T-cell (primary cell): Measurements from ENCODE around the gene CEP68. TPM values are rescaled to one million over a fixed set of nuclear protein-coding genes. Genes with fewer than 3 reads are reported as not detected.

ENCODE experiments used
- ATAC-seq, 4 experiments: fragments of 200-7000 bp in 3 of 4; fragments of 150-1000 bp in 1 of 4; cut with Tn5 transposase; replicated peaks in 1 of 4; 1 replicate in 3 of 4; 2 replicates in 1 of 4; pipeline ENCODE4 v1.10.0; 2021; ENCODE audit warnings: moderate library complexity in 3 of 4, mild to moderate bottlenecking in 2 of 4, moderate number of reproducible peaks in 1 of 4
- CTCF ChIA-PET, 2 donors: fragments of 300-600 bp; sonication (Branson Sonifier 250); formaldehyde crosslinking; loops; one replicate each; lab custom pipeline; 2022; ENCODE audit warnings: antibody characterized with exemption in 2 of 2; lab: Charles Lee
- POLR2A ChIA-PET, 2 donors: fragments of 300-600 bp; sonication (Branson Sonifier 250); formaldehyde crosslinking; loops; one replicate each; lab custom pipeline; 2022; ENCODE audit warnings: antibody characterized with exemption in 2 of 2; lab: Charles Lee
- DNase-seq, 35 experiments: peaks; one replicate each; pipeline versions ENCODE4 v3.0.0 to v3.0.0-alpha.2; 2013 to 2023
- H3K27ac ChIP-seq: one replicate; pipeline ENCODE4 v1.5.1; 2013; ENCODE audit warnings: low read length
- H3K27me3 ChIP-seq, 2 experiments: replicated peaks in 1 of 2; 1 replicate in 1 of 2; 2 replicates in 1 of 2; pipeline versions ENCODE4 v1.6.1 to v1.7.0; 2013; ENCODE audit warnings: low read length in 1 of 2, mixed read lengths in 1 of 2; ENCODE audit not compliant: control insufficient read depth in 2 of 2, insufficient read depth in 2 of 2; ENCODE audit errors: extremely low read depth in 1 of 2
- H3K36me3 ChIP-seq, 2 donors: 1 replicate in 1 of 2; 2 replicates in 1 of 2; pipeline versions ENCODE4 v1.6.1 to v1.7.0; 2013; ENCODE audit warnings: low read length in 1 of 2; ENCODE audit not compliant: control insufficient read depth in 2 of 2, insufficient read depth in 1 of 2; ENCODE audit errors: extremely low read depth in 1 of 2
- H3K4me1 ChIP-seq, 2 experiments: 1 replicate in 1 of 2; 2 replicates in 1 of 2; pipeline versions ENCODE4 v1.6.1 to v1.7.0; 2013; ENCODE audit warnings: low read length in 2 of 2, mixed read lengths in 1 of 2; ENCODE audit not compliant: insufficient read depth in 2 of 2, control insufficient read depth in 1 of 2; ENCODE audit errors: extremely low read depth in 1 of 2
- H3K4me3 ChIP-seq, 2 donors: 1 replicate in 1 of 2; 2 replicates in 1 of 2; pipeline versions ENCODE4 v1.5.1 to v1.7.0; 2013; ENCODE audit warnings: mild to moderate bottlenecking in 2 of 2, low read length in 1 of 2, moderate library complexity in 1 of 2; ENCODE audit not compliant: control insufficient read depth in 1 of 2; ENCODE audit errors: extremely low read depth in 1 of 2
- H3K9me3 ChIP-seq: 2 replicates; pipeline ENCODE4 v1.7.0; 2013
- H3K27ac Mint-ChIP-seq, 2 donors: one replicate each; pipeline ENCODE4 v1.8.0; 2020 to 2021; ENCODE audit warnings: mild to moderate bottlenecking in 2 of 2, mixed read lengths in 2 of 2
- H3K27me3 Mint-ChIP-seq, 2 donors: one replicate each; pipeline ENCODE4 v1.8.0; 2021 to 2022; ENCODE audit warnings: mixed read lengths in 2 of 2
- H3K36me3 Mint-ChIP-seq: one replicate; pipeline ENCODE4 v1.8.0; 2021; ENCODE audit warnings: mixed read lengths
- H3K4me1 Mint-ChIP-seq, 3 donors: one replicate each; pipeline ENCODE4 v1.8.0; 2020 to 2022; ENCODE audit warnings: mixed read lengths in 3 of 3, mild to moderate bottlenecking in 1 of 3
- H3K4me3 Mint-ChIP-seq, 3 donors: one replicate each; pipeline ENCODE4 v1.8.0; 2020 to 2022; ENCODE audit warnings: mild to moderate bottlenecking in 3 of 3, mixed read lengths in 3 of 3, moderate library complexity in 3 of 3
- H3K9me3 Mint-ChIP-seq, 3 donors: one replicate each; pipeline ENCODE4 v1.8.0; 2020 to 2022; ENCODE audit warnings: mixed read lengths in 3 of 3
- WGBS: methylation state at CpG from one replicate; pipeline ENCODE4 v1.1.5; 2013; ENCODE audit warnings: missing lambda C conversion rate; ENCODE audit not compliant: insufficient coverage; 5-methylcytosine and 5-hydroxymethylcytosine counted together
- total RNA-seq, 35 experiments: library from RNA in 6 of 35; stranded (reverse) in 6 of 35; fragments of 120-200 nt in 1 of 35; gene quantifications; one replicate each; pipeline versions ENCODE4 v1.2.1 to v1.2.4 and lab custom pipeline; 2013 to 2026

CEP68 gene
- total RNA-seq, 5 donors from 2014 or later (not counting 1 experiment from before 2014, with no cell fraction given): 24.1 to 41.4 (median 37.4) TPM

GRCh38 chr2:65053199-65053598 lies 3.0 kb upstream of the CEP68 start:
- Histone ChIP-seq H3K9me3 (no peaks in the 10 kb centered on the region), H3K36me3 (no peaks in the 10 kb centered on the region), H3K27ac (peak overlapping the region; percentile 24), H3K4me1 (peaks cover 20 to 47% of the 10 kb centered on the region in 2 experiments), H3K27me3 (no peaks in the 10 kb centered on the region), H3K4me3 (no peak overlapping the region)
- ATAC-seq (peak in 2 of 4 experiments; percentile 6 to 11), DNase-seq (peak in 23 of 35 experiments; percentile 18 to 61 (median 31))
- Mint-ChIP-seq H3K4me3 (peak overlapping the region; percentile 25 to 58 (median 43)), H3K36me3 (peaks cover 11% of the 10 kb centered on the region), H3K27me3 (no peaks in the 10 kb centered on the region), H3K27ac (peak overlapping the region; percentile 80 to 86), H3K4me1 (peaks cover 45 to 54% (median 47%) of the 10 kb centered on the region in 3 donors), H3K9me3 (peaks cover 0 to 4% (median 0%) of the 10 kb centered on the region in 3 donors)
- CTCF ChIA-PET: interaction anchor here in 1 of 2 donors (0.9 to 1.3 kb wide), 2 partner anchors 11 to 81 kb away, joined by 3 to 6 read pairs; no protein-coding TSS in a partner anchor
- POLR2A ChIA-PET: no interaction called here
- no CpG with 5 or more reads among the region's 1 CpG for WGBS

DNA sequence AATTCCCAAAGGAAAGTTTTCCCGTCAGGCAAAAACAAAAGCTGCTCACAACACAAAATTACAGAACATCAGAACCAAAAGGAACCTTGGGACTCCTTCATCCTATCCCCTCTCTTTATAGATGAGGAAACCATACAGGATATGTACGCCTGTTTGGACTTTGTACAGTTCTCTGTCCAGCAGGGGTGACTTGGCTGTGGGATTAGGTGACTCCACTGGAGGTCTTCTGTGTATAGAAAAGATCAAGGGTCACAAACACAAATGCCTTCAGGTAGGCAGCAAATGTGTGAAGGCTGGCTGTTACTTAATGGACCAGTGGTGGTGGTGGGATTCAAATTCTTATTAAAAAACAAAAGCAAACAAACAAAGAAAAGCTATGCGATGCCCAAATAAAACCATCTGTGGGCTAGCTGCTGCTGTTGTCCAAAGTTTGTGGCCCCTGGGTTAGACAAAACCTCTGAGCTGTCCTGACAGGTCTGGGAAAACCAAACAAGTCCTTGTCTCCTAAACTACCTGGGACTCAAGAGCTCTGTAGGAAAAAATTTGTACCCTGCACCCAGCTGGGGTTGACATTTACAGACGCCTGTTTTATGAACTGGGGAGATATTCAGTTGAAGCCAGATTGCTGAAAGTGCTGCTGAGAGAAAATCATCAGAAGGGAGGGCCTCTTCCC lies 1.3 kb upstream of the CEP68 start:
- POLR2A ChIA-PET: interaction anchor here (0.6 to 1.6 kb wide), 10 partner anchors 10 to 202 kb away, joined by 3 to 12 read pairs (median 5); partner anchors contain the start of genes ACTR2 (in 1 of the 2) and RAB1A (in 1 of the 2)
- Histone ChIP-seq H3K4me1 (peaks cover 20 to 54% of the 10 kb centered on the region in 2 experiments), H3K27ac (no peak overlapping the region), H3K36me3 (no peaks in the 10 kb centered on the region), H3K27me3 (no peaks in the 10 kb centered on the region), H3K9me3 (no peaks in the 10 kb centered on the region), H3K4me3 (peak overlapping the region in 1 of 2 donors; percentile 52)
- Mint-ChIP-seq H3K27me3 (no peaks in the 10 kb centered on the region), H3K4me1 (peaks cover 60 to 71% (median 61%) of the 10 kb centered on the region in 3 donors), H3K4me3 (peak overlapping the region; percentile 95 to 97 (median 96)), H3K36me3 (peaks cover 7% of the 10 kb centered on the region), H3K27ac (peak overlapping the region; percentile 92 to 94), H3K9me3 (no peaks in the 10 kb centered on the region)
- ATAC-seq: no peak
- CTCF ChIA-PET: interaction anchor here (0.5 to 3.8 kb wide), 10 partner anchors 8 to 448 kb away, joined by 3 to 34 read pairs (median 6); partner anchors contain the start of gene RAB1A (in 1 of the 2)
- DNase-seq: no peak
- 40% methylated on average over 1 of the region's 4 CpGs for WGBS

DNA sequence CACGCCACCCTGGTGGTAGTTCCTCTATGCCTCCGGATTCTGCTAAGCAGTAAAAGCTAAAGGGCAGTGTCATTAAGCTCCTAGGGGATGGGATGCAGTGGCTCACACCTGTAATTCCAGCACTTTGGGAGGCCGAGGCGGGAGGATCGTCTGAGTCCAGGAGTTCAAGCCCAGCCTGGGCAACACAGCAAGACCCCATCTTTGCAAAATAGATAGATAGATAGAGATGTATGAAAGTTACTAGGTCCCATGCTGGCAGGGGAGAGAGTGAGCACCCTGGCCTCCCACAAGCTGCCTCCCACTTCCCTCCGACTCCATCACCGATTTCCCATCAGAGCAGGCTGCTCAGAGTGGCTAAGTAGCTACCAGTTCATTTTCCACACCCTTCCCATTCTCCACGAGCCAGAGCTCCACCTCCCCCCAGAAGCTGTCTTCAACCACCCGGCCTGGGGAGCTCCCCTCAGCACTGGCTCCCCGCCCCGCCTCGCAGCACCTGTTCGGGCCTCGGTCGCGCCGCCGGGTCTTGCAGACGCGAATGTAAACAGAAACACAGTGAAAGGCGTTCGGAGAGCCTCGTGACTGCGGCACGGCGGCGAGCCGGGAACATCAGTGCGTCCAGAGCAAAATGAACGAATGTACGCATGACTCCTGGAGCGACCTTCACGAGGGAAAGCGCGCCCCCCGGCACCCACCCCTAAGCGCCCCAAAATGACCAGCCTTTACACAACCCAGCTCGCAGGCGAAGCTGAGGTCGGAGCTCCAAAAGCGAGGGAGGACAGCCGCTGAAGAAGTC lies 598 bp upstream of the CEP68 start:
- Mint-ChIP-seq H3K27me3 (no peaks in the 10 kb centered on the region), H3K9me3 (no peaks in the 10 kb centered on the region), H3K36me3 (peaks cover 7% of the 10 kb centered on the region), H3K27ac (peak overlapping the region; percentile 92 to 94), H3K4me1 (peaks cover 65 to 71% (median 66%) of the 10 kb centered on the region in 3 donors), H3K4me3 (peak overlapping the region; percentile 95 to 97 (median 96))
- H3K36me3 ChIP-seq: no peaks in the 10 kb centered on the region
- no peaks in the 10 kb centered on the region for H3K27me3 ChIP-seq
- H3K4me3 ChIP-seq: peak overlapping the region; percentile 52 to 86
- ChIA-PET CTCF (interaction anchor here (0.6 to 3.8 kb wide), 17 partner anchors 9 to 532 kb away, joined by 3 to 34 read pairs (median 4); partner anchors contain the start of genes ACTR2 (in 1 of the 2), AFTPH (in 1 of the 2) and RAB1A (in 1 of the 2)), POLR2A (interaction anchor here (0.6 to 1.6 kb wide), 15 partner anchors 21 to 1183 kb away, joined by 3 to 12 read pairs (median 4); partner anchors contain the start of genes ACTR2 (in 1 of the 2) and RAB1A (in 1 of the 2))
- no peaks in the 10 kb centered on the region for H3K9me3 ChIP-seq
- H3K27ac ChIP-seq: peak overlapping the region; percentile 62
- H3K4me1 ChIP-seq: peaks cover 20 to 54% of the 10 kb centered on the region in 2 experiments
- ATAC-seq: peak; percentile 42 to 48 (median 46)
- WGBS: 2% methylated on average over 36 of the region's 42 CpGs
- DNase-seq: peak in 29 of 35 experiments; percentile 46 to 78 (median 62)

DNA sequence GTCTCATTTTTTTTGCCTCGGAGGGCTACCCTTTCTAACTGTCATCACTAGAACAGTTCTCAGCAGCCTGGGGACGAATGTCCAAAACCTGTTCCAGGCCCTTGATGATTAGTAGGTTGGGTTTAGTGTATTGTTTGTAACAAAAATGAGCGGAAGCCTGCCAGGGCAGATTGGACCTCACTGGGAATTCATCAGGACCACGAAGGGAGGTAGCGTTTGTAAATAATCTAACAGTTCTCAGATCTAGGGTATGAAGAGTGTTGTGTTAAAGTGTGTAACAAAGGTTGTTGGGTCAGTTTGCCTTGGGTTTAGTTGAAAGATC lies 799 bp downstream of the CEP68 start:
- Mint-ChIP-seq H3K27me3 (no peaks in the 10 kb centered on the region), H3K4me3 (peak overlapping the region; percentile 88 to 97 (median 91)), H3K27ac (peak overlapping the region; percentile 88 to 94), H3K9me3 (no peaks in the 10 kb centered on the region), H3K36me3 (peaks cover 4% of the 10 kb centered on the region), H3K4me1 (peaks cover 73 to 77% (median 76%) of the 10 kb centered on the region in 3 donors)
- POLR2A ChIA-PET: interaction anchor here in 1 of 2 donors (1.5 kb wide), 1 partner anchor 63 kb away, joined by 6 read pairs; no protein-coding TSS in a partner anchor
- Histone ChIP-seq H3K9me3 (no peaks in the 10 kb centered on the region), H3K27me3 (no peaks in the 10 kb centered on the region), H3K27ac (peak overlapping the region; percentile 63), H3K4me3 (peak overlapping the region; percentile 52 to 86), H3K4me1 (peaks cover 20 to 60% of the 10 kb centered on the region in 2 experiments), H3K36me3 (no peaks in the 10 kb centered on the region)
- ATAC-seq (no peak), DNase-seq (peak in 2 of 35 experiments; percentile 22 to 40)
- CTCF ChIA-PET: interaction anchor here in 1 of 2 donors (3.8 kb wide), 1 partner anchor 72 kb away, joined by 34 read pairs; the partner anchor contains the start of gene RAB1A
- WGBS: 7% methylated on average over 2 of the region's 5 CpGs

GRCh38 chr2:65057391-65058052 lies 1.3 kb downstream of the CEP68 start:
- H3K36me3 ChIP-seq: no peaks in the 10 kb centered on the region
- Mint-ChIP-seq H3K9me3 (no peaks in the 10 kb centered on the region), H3K4me1 (peaks cover 70 to 76% (median 75%) of the 10 kb centered on the region in 3 donors), H3K4me3 (peak overlapping the region; percentile 88 to 97 (median 91)), H3K36me3 (peaks cover 4% of the 10 kb centered on the region), H3K27me3 (no peaks in the 10 kb centered on the region), H3K27ac (peak overlapping the region; percentile 88 to 94)
- H3K4me1 ChIP-seq: peaks cover 20 to 58% of the 10 kb centered on the region in 2 experiments
- ATAC-seq (peak; percentile 53 to 64 (median 57)), DNase-seq (peak in 34 of 35 experiments; percentile 23 to 88 (median 58))
- POLR2A ChIA-PET: interaction anchor here (0.6 to 1.5 kb wide), 3 partner anchors 35 to 170 kb away, joined by 6 to 8 read pairs (median 7); partner anchors contain the start of gene ACTR2 (in 1 of the 2)
- 0% methylated on average over 3 of the region's 6 CpGs for WGBS
- H3K27me3 ChIP-seq: no peaks in the 10 kb centered on the region
- no peaks in the 10 kb centered on the region for H3K9me3 ChIP-seq
- H3K4me3 ChIP-seq: peak overlapping the region; percentile 52 to 86
- H3K27ac ChIP-seq: peak overlapping the region; percentile 63
- CTCF ChIA-PET: interaction anchor here in 1 of 2 donors (0.8 to 3.8 kb wide), 2 partner anchors 13 to 72 kb away, joined by 3 to 34 read pairs; partner anchors contain the start of gene RAB1A
